GM10847 (cell line): ENCODE data around the gene SBNO1.

ENCODE experiments used
- POLR2A ChIP-seq: IDR thresholded peaks from 2 replicates; pipeline ENCODE4 v1.6.1; 2011; ENCODE audit not compliant: insufficient read length; ENCODE audit errors: extremely low read depth

The SBNO1 gene

DNA sequence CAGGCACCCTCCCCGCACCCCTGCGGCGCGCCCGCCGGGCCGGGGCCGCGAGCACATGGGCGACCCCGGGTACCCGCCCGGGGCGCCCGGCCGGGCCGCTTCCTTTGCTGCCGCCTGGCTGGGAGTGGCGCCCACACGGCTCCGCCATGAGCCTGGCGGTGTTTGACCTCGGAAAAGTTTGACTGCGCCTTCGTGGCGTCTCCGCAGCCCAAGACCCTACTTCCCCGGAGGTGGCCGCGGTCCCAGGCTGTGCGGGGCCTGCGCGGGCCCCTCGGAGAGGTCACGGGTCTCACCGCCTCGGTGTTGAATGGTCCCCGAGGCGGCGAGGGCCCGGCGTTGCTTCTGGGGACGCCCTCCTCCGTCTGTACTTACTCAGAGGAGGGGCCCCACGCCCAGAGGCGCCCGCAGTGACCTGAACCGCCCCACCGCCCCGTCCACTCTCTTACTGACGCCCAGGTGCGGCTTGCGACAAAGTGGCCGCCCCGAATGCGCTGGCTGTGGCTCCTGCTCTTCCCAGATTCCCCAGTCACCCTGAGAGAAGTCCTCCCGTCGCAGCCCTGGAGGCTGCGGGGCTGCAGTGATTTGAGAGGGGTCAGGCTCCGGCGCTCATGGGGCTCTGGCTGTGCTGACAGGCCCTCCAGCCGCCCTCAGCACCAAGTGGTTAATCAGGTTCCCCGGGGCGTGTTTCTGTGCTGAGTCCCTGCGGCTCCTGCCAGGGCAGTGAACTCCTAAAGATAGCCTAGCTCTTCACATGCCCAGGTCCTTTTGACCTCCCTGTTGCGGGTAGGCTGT, 25.1 kb upstream of the SBNO1 start:
- no peak for TF ChIP-seq POLR2A

- TF ChIP-seq POLR2A = no peak
Measured at GRCh38 chr12:123388951-123389559, 24.4 kb upstream of the SBNO1 start.

- no peak for TF ChIP-seq POLR2A
Measured at GRCh38 chr12:123388177-123388950, 23.7 kb upstream of the SBNO1 start.

- TF ChIP-seq POLR2A = no peak
Measured at GRCh38 chr12:123387508-123388176, 23.0 kb upstream of the SBNO1 start.

DNA sequence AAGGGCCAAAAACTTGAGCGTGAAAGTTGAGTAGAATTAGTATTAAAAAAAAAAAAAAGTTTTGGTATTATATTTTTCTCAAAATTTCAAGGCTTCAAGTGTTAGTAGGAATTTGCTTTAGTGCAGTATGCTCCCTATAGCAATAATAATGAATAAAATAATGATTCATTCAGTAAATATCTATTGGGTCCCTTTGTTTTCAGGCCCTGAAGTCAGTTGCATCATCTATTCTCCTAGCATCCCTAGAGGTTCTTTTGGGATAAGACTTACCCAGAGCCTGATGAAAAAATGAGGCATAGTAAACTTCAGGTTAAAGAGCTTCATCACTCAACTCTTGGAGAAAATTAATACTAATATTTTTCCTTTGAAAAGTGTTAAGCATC, 20.3 kb upstream of the SBNO1 start:
- no peak for TF ChIP-seq POLR2A

- no peak for TF ChIP-seq POLR2A
Measured at GRCh38 chr12:123384318-123384993, 19.8 kb upstream of the SBNO1 start.

GRCh38 chr12:123382684-123383083, 18.0 kb upstream of the SBNO1 start:
- TF ChIP-seq POLR2A = no peak

DNA sequence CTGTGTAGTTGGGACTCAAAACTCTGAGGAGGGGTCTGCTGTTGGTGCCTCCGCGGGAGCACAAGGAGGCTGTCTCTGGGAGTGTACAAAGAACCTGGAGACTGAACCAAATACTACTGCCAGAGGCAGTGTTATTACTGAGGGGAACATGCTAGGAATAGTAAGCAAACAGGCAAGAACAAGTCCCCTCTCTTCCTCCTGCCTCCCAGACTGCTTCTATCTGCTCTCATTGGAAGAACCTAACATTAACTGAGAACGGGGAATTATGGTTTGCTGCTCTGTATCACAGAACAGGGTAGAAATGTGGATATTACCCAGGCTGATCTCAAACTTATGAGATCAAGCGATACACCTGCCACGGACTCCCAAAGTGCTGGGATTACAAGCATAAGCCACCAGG, 14.7 kb upstream of the SBNO1 start:
- TF ChIP-seq POLR2A = no peak

DNA sequence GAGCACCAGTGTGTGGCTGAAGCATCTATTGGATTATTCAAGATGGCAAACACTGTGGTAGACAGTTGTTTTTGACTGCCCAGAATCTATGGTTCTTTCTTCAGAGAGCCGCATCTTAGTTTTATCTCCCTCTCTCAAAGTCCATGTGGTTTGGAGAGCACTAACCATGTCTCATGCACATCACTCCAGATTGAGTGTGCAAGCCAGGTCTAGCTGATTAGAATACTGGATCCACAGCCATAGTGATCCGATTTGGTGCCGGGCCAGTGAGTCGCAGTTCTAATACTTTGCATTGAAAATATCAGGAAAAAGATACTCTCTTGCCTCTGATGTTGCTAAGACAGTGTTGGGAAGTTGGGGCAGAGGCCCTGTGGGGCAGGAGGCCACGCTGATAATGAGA, 4.6 kb upstream of the SBNO1 start:
- no peak for TF ChIP-seq POLR2A

GRCh38 chr12:123367511-123367910, 2.9 kb upstream of the SBNO1 start:
- no peak for TF ChIP-seq POLR2A

DNA sequence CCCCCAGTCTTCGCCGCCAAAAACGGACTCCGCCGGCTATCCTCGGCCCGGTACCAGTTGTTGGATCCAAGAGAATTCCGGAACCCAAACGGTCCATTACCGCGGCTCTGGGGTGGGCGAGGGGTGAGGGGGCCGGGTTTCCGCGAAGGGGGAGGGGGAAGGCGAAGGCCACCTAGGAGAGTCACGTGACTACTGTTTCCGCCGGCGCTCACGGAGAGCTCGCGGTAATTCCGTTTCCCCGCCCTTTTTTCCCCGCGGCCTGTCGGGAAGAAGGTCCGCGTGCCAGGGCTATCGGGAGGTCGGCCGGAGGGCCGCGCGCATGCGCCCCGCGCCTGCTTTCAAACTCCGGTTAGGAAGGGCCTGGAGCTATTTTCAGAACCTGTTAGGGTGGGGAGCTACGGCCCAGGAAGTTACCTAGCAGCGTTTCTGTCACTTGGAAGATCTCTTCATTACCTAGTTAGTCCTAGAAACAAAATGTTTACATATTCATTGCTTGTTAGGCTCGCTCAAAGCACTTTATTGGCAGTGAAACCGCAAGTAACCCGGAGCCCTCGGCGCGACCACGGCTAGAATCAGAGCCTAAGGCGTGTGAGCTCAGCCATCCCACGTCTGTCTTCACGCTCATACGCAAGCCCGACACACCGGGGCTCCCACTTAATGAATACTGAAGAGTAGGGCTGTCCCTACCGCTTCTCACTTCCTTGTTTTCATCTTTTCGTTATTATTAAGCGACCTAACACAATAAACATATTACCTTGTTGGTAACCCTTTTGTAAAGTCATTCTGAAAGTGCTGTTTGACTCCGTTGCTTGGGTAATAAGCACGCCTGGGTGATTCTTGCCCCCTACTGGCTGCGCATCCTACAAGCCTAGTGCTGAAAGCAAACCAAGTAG, 624 bp upstream of the SBNO1 start:
- peak; percentile 49 for TF ChIP-seq POLR2A

GRCh38 chr12:123363740-123364531, 711 bp downstream of the SBNO1 start:
- TF ChIP-seq POLR2A = no peak

DNA sequence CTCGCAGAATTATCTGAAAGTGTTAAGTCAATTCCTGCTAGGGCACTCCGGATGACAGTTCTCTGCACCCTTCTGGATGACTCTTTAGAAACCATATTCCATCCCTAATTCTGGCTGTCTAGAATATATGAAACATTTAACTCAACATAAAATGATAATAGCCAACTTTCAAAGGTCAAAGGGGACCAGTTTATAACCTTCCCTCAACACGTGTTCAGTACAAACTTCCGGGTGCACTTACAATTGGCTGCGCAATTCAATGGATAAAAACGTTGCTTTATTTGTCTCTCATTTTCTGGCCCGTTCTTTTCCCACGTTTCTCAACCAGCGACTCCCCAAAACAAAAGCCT, 1.3 kb downstream of the SBNO1 start:
- TF ChIP-seq POLR2A = no peak
